GM21423 (cell line): ENCODE measurements around the gene TLR6.
A peak's percentile ranks its signal among the peaks of the same experiment; 100 is the strongest.
"Not testable (repeated sequence)": the region's sequence is repeated elsewhere in the genome, so short reads cannot be mapped to it uniquely, and the experiment has no call there.

Experiments
- ATAC-seq: cut with Tn5 transposase; IDR thresholded peaks from one replicate; pipeline ENCODE4 v1.9.1; 2021; ENCODE audit warnings: mild to moderate bottlenecking, moderate library complexity; ENCODE audit not compliant: unreplicated experiment

TLR6 gene

GRCh38 chr4:38823766-38824165 is 32.9 kb downstream of the TLR6 start:
- no peak for ATAC-seq

- ATAC-seq: no peak
Observed at GRCh38 chr4:38822748-38823303, 33.8 kb downstream of the TLR6 start.

- no peak for ATAC-seq
Observed at GRCh38 chr4:38821739-38822138, 34.9 kb downstream of the TLR6 start.

GRCh38 chr4:38820329-38821061 is 36.1 kb downstream of the TLR6 start:
- peak; percentile 39 for ATAC-seq

- no peak for ATAC-seq
Observed at GRCh38 chr4:38819569-38819968, 37.0 kb downstream of the TLR6 start.

- peak; percentile 59 for ATAC-seq
Observed at GRCh38 chr4:38818441-38818976, 38.1 kb downstream of the TLR6 start.

- ATAC-seq: no peak
Observed at GRCh38 chr4:38815885-38816782, 40.5 kb downstream of the TLR6 start.

- no peak for ATAC-seq
Observed at GRCh38 chr4:38814386-38814785, 42.2 kb downstream of the TLR6 start.

- no peak for ATAC-seq
Observed at GRCh38 chr4:38811297-38811696, 45.3 kb downstream of the TLR6 start.

GRCh38 chr4:38807462-38807861 is 49.2 kb downstream of the TLR6 start:
- ATAC-seq: not testable (repeated sequence)

- not testable (repeated sequence) for ATAC-seq
Observed at GRCh38 chr4:38806251-38806650, 50.4 kb downstream of the TLR6 start.

- peak; percentile 75 for ATAC-seq
Observed at GRCh38 chr4:38805530-38806145, 51.0 kb downstream of the TLR6 start.

- ATAC-seq: peak; percentile 28
Observed at GRCh38 chr4:38804654-38805295, 51.8 kb downstream of the TLR6 start, which contains the start of gene TLR1. Gene TLR1 (minus strand): TSS chr4:38804791. CDS start chr4:38798831, 5,960 bp downstream.

- peak; percentile 64 for ATAC-seq
Observed at GRCh38 chr4:38803833-38804653, 52.6 kb downstream of the TLR6 start.

- ATAC-seq: no peak
Observed at GRCh38 chr4:38802561-38803355, 53.9 kb downstream of the TLR6 start.

- no peak for ATAC-seq
Observed at GRCh38 chr4:38800961-38801450, 55.6 kb downstream of the TLR6 start.

GRCh38 chr4:38800366-38800765 is 56.3 kb downstream of the TLR6 start:
- no peak for ATAC-seq

- ATAC-seq: no peak
Observed at GRCh38 chr4:38795087-38795486, 61.5 kb downstream of the TLR6 start.
